GM20000 (cell line): ENCODE measurements around the gene SMARCD3.

Experiments
- DNase-seq: peaks from one replicate; pipeline ENCODE4 v3.0.0; 2012; ENCODE audit warnings: low spot score
- TF ChIP-seq, protein P1 (sequence below): IDR thresholded peaks from 2 replicates; pipeline ENCODE4 v1.5.1; 2012; ENCODE audit warnings: mild to moderate bottlenecking, control low read depth; ENCODE audit errors: extremely low read depth, missing control alignments

SMARCD3 gene

DNA sequence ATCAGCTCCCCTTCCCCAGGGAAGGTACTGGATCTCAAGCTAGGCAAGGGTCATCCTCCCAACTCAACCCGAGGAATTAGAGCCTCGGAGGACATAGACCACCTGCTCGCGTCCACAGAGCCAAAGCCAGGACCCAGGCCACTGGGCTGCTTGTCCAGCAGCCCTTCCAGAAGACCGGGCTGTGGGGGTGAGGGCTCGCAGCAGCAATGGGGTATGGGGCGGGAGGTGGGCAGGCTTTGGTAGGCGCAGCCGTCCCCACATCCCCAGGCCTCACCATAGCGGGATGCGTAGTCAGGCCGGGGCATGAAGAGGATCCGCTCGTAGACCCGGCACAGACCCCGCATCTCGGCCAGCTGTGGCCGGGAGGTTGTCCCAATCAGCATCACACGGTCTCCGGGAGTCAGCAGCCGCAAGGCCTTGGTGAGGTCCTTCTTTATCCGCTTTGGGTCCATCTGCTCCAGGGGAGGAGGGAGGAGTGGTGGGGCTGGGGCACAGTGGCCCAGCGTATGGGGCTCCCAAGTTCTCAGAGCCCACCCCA is 56.4 kb downstream of the SMARCD3 start:
- no peak for DNase-seq
- TF ChIP-seq, protein P1, sequence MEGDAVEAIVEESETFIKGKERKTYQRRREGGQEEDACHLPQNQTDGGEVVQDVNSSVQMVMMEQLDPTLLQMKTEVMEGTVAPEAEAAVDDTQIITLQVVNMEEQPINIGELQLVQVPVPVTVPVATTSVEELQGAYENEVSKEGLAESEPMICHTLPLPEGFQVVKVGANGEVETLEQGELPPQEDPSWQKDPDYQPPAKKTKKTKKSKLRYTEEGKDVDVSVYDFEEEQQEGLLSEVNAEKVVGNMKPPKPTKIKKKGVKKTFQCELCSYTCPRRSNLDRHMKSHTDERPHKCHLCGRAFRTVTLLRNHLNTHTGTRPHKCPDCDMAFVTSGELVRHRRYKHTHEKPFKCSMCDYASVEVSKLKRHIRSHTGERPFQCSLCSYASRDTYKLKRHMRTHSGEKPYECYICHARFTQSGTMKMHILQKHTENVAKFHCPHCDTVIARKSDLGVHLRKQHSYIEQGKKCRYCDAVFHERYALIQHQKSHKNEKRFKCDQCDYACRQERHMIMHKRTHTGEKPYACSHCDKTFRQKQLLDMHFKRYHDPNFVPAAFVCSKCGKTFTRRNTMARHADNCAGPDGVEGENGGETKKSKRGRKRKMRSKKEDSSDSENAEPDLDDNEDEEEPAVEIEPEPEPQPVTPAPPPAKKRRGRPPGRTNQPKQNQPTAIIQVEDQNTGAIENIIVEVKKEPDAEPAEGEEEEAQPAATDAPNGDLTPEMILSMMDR = no peak

DNA sequence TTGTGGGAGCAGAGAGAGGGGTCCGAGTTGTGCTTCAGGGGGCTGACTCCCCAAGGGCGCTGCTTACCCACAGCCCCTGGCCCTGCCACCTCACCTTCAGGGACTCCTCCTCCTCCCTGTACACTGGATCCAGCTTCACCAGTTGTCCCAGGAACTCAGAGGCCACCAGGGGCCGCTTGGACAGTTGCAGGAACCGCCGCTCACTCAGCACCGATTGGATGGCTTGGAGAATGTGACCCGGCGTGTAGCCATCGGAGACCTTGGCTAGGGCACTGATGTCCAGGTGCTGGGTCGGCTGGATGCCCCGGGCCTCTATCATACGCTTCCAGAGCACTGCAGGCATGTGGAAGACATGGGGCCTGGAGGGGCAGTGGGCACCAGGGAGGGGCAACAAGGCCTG is 57.0 kb downstream of the SMARCD3 start:
- TF ChIP-seq, protein P1 = no peak
- no peak for DNase-seq

DNA sequence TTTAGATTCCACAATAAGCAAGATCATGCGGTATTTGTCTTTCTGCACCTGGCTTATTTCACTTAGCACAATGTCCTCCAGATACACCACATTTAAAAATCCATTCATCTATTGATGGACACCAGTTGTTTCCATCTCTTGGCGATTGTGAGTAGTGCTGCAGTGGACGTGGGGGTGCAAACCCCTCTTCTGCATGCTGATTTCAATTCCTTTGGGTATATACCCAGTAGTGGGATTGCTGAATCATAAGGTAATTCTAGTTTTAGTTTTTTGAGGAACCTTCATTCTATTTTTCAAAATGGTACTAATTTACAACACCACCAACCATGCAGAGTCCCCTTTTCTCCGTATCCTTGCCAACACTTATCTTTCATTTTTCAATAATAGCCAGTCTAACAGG is 59.5 kb downstream of the SMARCD3 start:
- TF ChIP-seq, protein P1 = no peak
- no peak for DNase-seq
